H4 (cell line): ENCODE measurements around the gene ADGRB3. TPM values are rescaled to one million over a fixed set of nuclear protein-coding genes. Genes with fewer than 3 reads are reported as not detected.
A peak's percentile ranks its signal among the peaks of the same experiment; 100 is the strongest.

ENCODE experiments used
- DNase-seq: peaks from one replicate; pipeline ENCODE4 v3.0.0-alpha.2; 2015; ENCODE audit warnings: low spot score
- total RNA-seq: library from RNA; depleted of rRNA; stranded (reverse); fragments of >200 nt; shearing (Covaris generic); gene quantifications from 2 replicates; pipeline ENCODE4 v1.2.3, GENCODE V29; 2014

Gene ADGRB3
- total RNA-seq, 1 experiment from 2014 or later: 0.79 TPM

DNA sequence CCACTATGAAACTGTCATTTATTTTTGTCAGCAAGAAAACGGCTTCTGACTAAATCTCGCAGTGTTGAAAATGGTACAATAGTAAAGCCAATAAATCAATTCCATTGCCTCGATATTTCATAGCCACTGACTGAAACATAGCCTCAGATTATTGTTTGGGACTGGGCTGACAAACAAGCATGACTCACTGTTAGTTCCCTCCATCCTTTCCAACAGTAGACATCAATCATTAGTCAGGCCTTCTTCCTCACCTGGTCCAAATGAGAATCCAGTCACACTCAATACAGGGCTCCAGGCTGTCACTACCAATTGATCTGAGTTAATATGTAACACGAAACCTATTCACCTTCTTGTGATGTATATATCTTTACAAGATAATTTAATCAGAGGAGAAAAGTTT, 66.1 kb downstream of the ADGRB3 start:
- DNase-seq: no peak

DNA sequence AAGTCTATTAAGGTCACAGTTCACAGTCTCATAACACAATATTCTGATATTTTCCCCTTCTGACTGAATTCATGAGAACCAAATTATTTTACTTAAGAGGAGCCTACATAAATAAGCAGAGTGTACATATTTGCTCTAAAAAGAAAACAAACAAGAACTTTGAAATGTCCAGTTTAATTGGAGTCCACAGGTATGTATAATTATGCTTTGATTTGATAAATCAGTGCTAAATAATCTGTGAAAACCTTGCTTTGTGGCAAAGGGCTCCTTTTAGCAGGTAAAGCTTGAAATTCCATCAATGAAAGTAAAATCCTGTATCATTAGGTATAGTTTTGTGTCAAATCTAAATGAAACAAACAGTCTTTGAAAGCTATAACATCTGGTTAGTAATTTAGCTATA, 69.4 kb downstream of the ADGRB3 start:
- no peak for DNase-seq

DNA sequence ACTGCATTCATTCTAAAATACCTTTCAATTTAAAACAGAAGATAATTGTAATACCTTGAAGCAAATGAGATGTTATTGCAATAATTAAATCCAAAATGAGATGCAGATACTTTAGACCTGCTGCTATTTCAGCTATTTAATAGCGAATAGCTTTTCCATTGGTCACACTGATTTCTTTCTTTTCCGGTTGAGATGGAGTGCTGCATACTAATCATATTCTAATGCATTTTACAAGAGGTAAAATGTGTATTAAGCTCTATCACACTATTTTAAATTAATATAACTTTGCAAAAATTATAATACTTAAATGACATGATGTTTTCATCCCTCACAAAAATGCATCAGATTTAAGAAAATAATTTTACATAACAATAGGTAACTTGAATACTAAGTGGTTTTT, 74.0 kb downstream of the ADGRB3 start:
- DNase-seq: no peak

DNA sequence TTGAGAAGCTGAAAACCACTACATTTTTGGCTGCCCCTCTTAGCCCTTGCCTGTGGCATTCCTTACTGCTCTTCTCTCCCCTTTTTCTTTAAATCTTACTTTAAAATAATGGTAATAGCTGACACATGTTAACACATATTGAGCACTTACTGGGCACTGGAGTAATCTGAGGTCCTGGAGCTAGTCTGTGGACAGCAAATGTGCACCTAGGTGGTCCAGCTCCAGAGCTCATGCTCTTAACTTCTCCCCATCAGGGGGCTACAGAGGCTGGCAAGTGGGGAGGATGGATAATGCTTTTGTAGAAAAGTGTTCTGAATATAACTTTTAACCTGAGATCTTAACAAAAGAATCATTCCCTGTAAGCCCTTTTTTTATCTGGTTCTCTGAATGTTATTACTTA, 74.8 kb downstream of the ADGRB3 start:
- no peak for DNase-seq

DNA sequence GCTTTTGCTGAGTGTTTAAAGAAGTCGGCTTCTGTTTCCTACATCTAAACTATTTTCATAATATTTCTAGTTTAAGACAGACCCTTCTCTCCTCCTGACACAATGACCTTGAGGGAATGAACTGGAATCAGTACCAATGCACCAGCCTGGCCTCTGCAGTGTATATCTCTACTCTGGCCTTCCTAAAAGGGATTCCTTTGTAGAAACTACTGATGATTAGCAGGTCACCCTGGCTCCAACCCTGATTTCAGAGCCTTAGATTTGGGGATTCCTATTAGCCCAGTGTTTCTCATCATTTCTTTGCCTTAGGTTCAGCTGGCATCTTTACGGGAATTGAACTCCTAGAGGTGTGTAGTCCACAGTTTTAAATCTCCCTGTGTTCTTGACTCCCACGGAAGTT, 75.4 kb downstream of the ADGRB3 start:
- DNase-seq: no peak

DNA sequence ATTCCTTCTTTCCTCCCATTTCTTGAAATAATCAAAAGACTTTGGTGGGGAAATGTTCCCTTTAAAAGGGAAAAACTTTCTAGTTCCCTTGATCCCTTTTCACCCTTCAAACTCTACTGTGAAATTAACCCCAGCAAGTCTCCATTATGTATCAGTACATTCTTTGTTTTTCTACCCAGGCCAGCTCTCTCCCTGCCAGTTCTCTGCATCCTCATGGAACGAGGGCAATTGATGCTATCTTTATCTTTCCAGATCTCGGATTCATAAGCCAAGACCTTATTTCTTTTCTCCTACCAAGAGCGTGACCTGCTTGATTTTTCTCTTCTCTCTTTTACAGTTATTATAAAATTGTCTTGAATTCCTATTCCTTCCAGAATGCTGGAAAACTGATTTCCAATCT, 75.8 kb downstream of the ADGRB3 start:
- no peak for DNase-seq

DNA sequence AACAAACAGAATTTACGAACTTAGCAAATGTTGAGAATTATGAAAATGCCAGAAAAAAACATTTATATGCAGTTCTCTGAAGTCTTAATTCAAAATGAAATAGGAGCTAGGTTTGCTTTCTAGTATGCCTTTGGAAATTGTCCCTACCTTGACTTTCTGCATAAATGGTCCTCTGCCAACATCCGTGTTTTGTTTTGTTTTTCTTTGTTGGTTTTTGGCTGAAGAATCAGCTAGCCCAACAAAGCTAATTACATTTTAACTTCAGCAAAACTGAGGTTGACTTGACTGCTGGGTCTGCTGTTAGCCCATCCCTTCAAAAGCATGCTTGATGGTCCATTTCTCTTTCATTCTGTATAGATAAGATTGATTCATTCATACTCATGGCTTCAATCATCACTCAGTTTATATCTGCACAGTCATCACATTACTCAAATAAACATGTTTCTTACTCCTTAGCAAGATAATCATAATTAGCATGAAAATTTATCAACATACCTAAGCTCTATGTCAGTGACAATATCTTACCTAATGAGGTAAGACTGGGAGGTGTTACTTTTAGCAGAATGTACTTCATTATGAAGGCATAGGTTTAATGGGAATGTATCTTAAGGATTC, 76.4 kb downstream of the ADGRB3 start:
- no peak for DNase-seq

DNA sequence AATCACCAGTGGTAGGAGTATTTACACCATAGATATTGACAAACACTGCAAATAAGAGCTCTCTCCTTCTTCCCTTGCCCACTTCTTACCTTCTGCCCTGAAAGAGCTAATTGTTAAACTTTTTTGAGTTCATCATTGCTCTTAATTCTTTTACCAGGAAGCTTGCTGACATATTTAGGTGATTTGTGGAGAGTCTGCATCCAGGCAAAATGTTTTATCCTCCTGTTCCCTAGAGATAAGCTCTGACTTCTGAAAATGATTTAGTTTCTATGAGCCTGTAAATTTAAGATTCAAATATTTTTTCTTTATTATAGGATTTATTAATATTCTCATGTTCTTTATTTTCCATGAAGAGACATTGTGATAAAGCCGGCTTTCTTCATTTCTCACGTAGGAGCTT, 81.5 kb downstream of the ADGRB3 start:
- no peak for DNase-seq

DNA sequence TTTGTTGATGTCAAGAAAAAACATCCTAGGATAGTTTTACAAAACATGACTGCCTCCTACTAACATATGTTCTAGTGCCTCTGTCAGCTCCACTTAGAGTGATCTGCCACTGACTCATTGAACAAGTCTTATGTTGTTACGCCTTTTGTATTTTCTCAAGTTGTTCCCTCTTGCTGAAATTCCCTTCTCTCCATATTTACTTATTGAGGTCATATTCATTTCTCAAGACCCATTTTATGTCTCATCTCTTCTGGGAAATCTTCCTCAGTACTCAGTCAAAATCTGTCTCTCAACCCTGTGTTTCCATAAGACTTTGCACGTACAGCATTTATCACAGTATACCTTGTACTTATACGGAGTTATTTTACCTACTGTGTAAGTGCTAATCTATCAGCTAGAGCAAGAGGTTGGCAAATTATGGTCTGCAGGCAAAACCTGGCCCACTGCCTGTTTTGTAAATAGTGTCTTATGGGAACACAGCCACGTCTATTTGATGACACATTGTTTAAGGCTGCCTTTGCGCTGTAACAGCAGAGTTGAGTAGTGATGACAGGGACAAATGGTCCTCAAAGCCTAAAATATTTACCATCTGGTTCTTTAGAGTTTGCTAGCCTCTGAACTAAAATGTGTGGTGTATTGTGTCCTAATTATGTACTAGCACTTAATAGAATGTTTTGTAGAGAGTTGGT, 83.4 kb downstream of the ADGRB3 start:
- DNase-seq: peak; percentile 7

DNA sequence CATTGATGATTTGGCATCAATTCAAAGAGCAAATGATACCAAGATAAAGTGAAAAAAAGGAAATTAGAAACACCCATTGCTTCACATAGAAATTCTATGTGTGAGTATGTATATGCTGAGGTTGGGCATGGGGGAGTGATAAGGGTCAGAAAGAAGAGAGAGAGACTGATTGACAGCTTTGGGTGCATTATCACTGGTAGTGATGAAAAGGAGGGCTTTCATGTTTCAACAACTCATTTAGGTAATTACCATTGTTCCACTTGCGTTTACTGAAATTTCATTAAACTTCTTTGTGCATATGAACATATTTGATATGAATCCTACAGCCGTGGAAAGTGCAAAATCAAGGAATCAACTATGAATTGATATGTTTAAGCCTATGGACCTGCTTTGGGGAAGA, 84.7 kb downstream of the ADGRB3 start:
- DNase-seq: no peak

DNA sequence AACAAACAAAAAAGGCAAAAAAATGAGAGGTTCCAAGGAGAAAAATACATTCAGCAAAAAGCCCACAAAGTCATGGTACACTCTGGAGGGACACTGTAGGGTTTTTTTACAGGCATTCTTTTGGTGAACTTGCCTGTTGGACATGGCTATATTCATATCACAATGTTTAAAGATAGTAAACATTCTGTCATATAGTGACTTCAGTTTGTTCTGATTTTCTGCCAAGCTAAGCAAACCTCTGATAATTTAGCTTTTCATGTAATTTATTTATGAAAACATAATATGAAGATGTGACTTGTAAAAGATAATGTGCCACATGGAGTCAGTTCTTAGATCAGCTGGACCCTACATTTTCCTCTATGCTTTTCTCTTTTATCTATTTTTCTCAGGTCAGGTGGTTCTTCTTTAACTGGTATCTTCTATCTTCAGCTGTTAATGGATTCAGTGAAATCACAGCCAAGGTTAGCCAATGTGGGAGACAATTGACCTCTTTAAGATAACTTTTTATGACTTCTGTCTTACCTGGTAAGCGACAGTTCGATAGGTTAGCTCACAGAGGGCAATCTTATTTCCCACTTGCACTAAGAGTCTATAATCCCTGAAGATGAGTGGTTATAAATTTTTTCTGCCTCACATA, 87.9 kb downstream of the ADGRB3 start:
- no peak for DNase-seq

DNA sequence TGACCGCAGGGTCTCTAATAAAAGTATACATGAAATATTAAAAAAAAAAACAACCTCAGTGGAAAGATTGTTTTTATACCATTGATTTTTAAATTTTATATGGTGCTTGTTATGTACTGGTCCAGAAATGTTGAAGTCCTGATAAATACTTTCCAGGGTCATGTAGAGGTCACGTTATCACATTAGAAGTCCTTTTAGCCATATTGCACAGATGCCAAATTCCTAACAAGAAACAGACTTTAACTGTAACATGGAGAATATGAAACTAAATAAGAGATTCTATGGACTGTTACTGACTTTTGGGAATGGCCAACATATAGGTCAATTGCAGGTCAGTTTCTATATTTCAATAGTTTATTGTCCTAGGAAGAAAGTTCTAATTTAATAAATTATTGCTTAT, 89.0 kb downstream of the ADGRB3 start:
- no peak for DNase-seq

DNA sequence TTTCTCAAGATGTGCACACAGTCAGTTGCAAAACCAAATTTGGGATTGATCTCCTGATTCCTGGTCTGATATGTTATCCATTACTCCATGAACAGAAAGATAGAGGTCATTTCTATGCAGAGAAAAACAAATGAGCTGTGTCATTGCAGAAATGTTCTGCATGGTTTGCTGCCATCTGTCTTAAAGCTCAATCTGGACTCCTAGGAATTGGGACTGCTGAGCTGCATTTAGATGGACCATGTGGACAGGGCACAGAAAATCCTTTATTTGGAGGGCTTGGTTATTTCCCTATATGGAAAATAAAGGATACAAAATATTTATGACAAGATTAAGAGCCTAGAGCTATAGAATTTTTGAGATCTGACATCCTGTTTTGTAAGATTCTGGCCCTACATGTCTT, 91.3 kb downstream of the ADGRB3 start:
- no peak for DNase-seq

DNA sequence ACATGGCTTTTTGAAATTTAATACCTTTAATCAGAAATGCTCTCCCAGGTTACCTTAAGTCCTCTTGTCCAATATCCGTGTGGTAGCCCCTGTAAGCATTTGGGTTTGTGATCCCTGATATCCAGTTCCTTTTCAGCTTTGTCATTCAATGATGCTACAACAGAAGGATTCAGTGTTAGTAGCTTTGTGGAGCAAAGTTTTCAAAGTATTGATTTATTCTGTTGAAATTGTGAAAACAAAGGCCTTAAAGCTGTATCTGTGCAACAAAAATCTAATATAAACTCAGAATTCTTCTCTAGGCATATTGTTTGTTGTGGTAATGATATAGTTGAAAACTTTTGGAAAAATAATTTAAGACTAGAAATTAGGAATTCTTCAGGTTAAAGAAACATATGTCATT, 91.9 kb downstream of the ADGRB3 start:
- DNase-seq: no peak

DNA sequence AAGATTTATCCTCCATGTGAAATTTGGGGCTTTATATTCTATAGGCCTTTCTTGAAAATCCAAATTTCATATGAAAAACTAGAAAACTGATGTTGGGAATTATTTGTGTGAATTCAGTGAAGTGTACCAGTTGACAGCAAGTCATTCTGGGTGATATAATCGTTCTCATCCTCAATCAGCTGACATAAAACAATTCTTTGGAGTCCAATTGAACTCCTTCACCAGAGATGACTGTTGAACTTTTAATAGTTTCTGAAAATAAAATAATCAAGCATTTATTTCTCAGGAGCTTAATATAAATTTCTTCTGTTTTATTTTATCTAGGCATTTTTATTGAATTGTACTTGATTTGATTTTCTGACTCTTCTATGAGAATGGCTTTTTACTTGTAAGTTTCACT, 92.6 kb downstream of the ADGRB3 start:
- no peak for DNase-seq

DNA sequence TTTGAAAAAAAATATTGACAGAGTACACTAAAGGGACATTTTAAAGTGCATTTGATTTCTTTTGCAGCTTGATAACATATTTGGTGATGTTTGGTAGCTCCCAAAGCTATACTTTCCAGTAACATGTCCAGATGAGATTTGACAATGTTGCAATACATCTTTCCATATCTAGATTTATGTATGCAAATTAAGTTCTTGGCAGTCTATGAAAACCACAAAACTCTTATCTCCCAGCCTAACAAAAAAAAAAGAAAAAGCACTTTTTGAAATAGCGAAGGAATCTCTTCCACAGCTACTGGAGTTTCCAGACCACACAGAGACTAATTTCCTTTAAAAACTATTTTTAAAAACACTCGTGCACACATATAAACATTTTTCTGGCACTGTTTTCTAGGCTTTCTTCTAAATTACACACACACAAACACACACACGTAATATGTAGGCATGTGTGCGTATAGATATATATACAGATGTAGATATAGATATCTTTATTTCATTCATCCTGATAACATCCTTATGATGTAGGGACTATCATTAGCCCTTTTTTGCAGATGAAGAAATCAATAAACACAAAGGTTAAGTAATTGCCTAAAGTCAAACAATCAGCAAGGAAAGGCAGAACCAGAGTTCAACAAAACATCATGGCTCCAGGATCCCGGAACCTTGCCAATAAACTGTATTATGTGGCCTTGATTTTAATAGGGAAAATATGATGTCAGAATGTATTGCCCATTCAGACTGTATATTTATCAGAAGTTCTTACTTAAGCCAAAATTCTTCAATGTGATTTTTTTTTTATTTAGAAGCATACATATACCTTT, 93.3 kb downstream of the ADGRB3 start:
- DNase-seq: no peak

DNA sequence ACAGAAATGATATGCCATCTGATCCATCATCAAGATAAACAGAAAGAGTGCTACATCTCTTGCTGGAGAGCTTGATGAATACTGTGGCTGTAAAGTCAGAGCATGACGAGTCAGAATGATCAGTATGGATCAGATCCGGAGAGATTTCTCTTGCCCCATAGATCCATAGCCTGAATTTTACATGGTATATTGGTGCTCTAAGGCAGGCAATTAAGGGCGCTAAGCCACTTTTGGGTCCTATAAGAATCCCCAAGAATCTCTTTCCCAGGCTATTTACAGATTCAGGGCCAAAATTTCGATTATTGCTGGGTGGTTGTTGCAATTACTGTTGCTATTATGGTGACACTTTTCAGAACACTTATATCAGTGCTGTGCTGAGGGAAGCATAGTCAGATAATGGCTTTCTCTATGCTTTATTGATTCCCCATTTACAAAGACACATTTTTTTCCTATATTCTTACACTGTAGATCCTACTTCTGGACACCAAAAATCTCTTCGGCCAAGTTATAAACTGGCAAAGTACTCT, 94.4 kb downstream of the ADGRB3 start:
- no peak for DNase-seq

DNA sequence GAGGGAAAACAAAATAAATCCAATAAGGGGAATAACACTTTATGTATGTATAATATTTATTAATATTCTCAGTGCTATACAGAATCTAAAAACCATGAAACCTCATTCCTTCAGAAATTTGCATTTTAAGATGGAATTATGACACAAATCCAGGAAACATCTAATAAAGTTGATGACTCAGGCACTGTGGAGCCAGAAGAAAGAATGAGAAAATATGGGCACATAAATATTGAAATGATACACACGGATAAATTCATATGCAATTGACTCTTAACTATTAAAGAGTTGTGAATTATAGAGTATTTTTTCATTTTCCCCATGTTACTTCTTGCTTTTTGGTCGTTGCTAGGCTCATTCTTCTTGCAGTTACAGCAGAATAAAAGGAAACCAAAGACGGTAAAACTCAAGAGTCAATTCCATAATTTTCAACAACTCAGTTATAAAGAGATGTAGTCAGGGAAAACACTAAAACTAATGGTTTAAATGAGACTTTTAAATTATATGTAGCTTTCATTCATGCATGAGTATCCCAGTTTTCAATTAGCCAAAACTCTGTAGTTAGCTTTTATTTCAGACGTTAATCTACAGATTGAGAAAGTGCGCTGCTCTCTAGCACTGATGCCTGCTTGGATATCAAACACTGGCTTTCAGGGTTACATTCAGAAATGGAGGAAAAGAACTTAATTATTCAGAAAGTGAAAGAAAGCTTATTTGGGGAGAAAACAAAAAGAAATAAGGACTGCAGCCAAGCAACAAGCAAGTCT, 95.4 kb downstream of the ADGRB3 start:
- DNase-seq: no peak

DNA sequence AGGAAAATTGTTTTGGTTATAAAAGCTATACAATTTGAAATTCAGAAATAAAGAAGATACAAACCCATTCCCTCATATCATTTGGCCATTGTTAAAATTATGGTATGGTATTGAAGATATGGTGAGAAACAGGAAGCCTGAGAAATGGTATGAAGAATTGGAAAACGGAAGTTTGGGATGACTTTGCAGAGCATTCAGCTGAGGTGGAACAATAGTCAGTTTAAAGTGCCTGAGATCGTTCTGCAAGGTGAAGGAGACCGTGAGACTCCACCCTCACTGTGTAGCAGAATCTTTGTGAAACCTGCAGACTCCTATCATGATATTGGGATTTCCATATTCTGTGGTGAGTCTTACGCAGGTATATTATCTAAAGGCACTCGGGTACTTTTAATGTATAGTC, 97.3 kb downstream of the ADGRB3 start:
- no peak for DNase-seq

DNA sequence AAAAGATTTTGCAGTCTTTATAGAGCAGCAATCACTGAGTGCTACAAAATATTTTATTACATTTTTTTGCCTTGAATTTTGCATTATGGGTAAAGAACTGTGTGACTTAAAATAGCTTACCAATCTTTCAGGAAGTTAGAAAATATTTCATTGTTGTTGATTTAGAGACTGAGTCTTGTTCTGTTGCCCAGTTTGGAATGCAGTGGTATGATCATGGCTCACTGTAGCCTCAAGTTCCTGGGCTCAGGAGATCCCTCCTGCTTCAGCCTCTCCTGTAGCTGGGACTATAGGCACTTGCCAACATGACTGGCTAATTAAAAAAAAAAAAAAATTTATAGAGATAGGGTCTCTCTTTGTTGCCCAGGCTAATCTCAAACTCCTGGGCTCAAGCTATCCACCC, 100.8 kb downstream of the ADGRB3 start:
- no peak for DNase-seq

DNA sequence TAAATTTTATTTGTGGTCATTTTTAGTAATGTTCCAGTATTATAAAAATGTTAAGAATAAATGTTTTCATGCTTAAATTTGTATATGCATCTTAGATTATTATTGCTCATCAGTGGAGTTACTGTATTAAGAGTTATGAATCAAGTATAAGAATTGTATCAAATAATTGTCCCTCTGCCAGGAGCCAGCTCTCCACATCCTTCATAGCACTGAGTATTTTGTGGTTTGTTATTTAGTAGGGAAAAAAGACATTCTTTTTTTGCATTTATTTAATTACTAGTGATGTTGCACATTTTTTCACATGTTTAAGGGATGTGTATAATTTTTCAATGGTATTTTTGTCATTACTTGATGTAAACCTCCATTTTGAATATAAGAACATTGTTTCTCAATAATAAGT, 102.0 kb downstream of the ADGRB3 start:
- DNase-seq: no peak

DNA sequence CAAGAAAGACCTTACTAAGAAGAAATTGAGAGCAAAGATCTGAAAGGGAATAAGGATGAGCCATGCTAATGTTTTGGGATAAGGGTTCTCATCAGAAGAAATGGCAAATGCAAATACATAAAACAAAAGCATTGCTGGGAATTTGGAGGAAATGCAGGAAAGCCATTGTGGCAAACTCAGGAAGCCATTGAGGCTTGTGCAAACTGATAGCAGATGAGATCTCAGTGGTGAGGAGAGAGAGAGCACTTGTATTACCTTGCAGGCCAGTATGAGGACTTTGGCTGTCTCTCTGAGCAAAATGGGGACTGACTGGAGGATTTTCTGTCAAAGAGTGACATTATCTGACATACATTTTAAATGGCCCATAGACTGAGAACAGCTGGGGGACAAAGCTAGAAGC, 103.0 kb downstream of the ADGRB3 start:
- DNase-seq: no peak
